Gastrocnemius medialis (tissue), 4 donors: Measurements from ENCODE around the gene ZNF362. TPM values are rescaled to one million over a fixed set of nuclear protein-coding genes. Genes with fewer than 3 reads are reported as not detected.

ENCODE experiments used
- ATAC-seq, 2 donors: fragments of 150-250 bp; one replicate each; pipeline ENCODE4 v1.9.1; 2016
- DNase-seq, 2 donors: peaks; one replicate each; pipeline ENCODE4 v3.0.0-alpha.2; 2019
- H3K27ac ChIP-seq, 4 donors: fragments of 200-600 bp; sonication (generic); 1 replicate in 1 of 4; 2 replicates in 3 of 4; pipeline ENCODE4 v1.5.1; 2016 to 2018; ENCODE audit warnings: mild to moderate bottlenecking in 2 of 4, moderate library complexity in 1 of 4
- H3K27me3 ChIP-seq, 3 donors: fragments of 200-600 bp; sonication (generic) in 2 of 3; 1 replicate in 1 of 3; 2 replicates in 2 of 3; pipeline versions ENCODE4 v1.5.1 to v1.6.0; 2016 to 2019; ENCODE audit warnings: mild to moderate bottlenecking in 1 of 3, moderate library complexity in 1 of 3
- H3K36me3 ChIP-seq, 2 donors: fragments of 200-600 bp; sonication (generic) in 1 of 2; one replicate each; pipeline ENCODE4 v1.5.1; 2017 to 2018
- H3K4me1 ChIP-seq, 2 donors: fragments of 200-600 bp; sonication (generic) in 1 of 2; one replicate each; pipeline ENCODE4 v1.5.1; 2016 to 2017; ENCODE audit warnings: mild to moderate bottlenecking in 2 of 2
- H3K4me3 ChIP-seq, 4 donors: fragments of 200-600 bp; sonication (generic) in 3 of 4; 1 replicate in 1 of 4; 2 replicates in 3 of 4; pipeline ENCODE4 v1.5.1; 2016 to 2019; ENCODE audit warnings: mild to moderate bottlenecking in 2 of 4
- H3K9me3 ChIP-seq, 3 donors: fragments of 200-600 bp; sonication (generic) in 2 of 3; 1 replicate in 1 of 3; 2 replicates in 2 of 3; pipeline ENCODE4 v1.5.1; 2016 to 2019
- CTCF ChIP-seq, 5 experiments: fragments of 450-650 bp in 3 of 5; fragments of 200-600 bp in 2 of 5; sonication (generic) in 2 of 5; IDR thresholded peaks in 4 of 5; conservative IDR thresholded peaks in 1 of 5; 1 replicate in 4 of 5; 2 replicates in 1 of 5; pipeline ENCODE4 v1.5.1; 2016 to 2019; ENCODE audit warnings: antibody characterized with exemption in 5 of 5, mild to moderate bottlenecking in 3 of 5, moderate library complexity in 3 of 5
- POLR2A ChIP-seq, 2 donors: fragments of 450-650 bp; IDR thresholded peaks; one replicate each; pipeline ENCODE4 v1.6.1; 2017; ENCODE audit warnings: antibody characterized with exemption in 2 of 2, mild to moderate bottlenecking in 2 of 2, moderate library complexity in 2 of 2
- in situ Hi-C, 4 donors: fragments of 200-750 bp; cut with MboI; loops; one replicate each; pipeline versions ENCODE4 v1.15.0 to v1.8.0; 2017; ENCODE audit warnings: low sequenced_read_pairs in 4 of 4
- intact Hi-C: fragments of 100-400 bp; cut with DNase I; formaldehyde crosslinking; loops from one replicate; pipeline ENCODE4 v1.15.1; 2023; ENCODE audit warnings: low total_unique reads
- total RNA-seq, 4 donors: library from RNA; depleted of rRNA; stranded (reverse); fragments of >200 nt; gene quantifications; one replicate each; pipeline versions ENCODE4 v1.1.0 to v1.2.3, GENCODE V29; 2016

Gene ZNF362
- total RNA-seq, 4 donors from 2014 or later = 6.4 to 19.2 (median 17.7) TPM

GRCh38 chr1:33294071-33295010, 38.0 kb downstream of the ZNF362 start:
- Histone ChIP-seq H3K27ac (peak overlapping the region in 1 of 4 donors; percentile 20), H3K36me3 (peaks cover 0 to 10% of the 10 kb centered on the region in 2 donors), H3K4me1 (peaks cover 8 to 16% of the 10 kb centered on the region in 2 donors), H3K9me3 (no peaks in the 10 kb centered on the region), H3K4me3 (no peak overlapping the region), H3K27me3 (no peaks in the 10 kb centered on the region)
- TF ChIP-seq POLR2A (IDR thresholded peaks at IDR 0.05) (no peak), CTCF (IDR thresholded peaks at IDR 0.05 in 4 of 5, conservative IDR thresholded peaks at IDR 0.05 in 1 of 5) (no peak)
- DNase-seq (peak in 1 of 2 donors; percentile 10), ATAC-seq (no peak)
- in situ Hi-C loops (loop anchor here (5.0 to 10.0 kb wide), 4 partner anchors 73 to 173 kb away; no protein-coding TSS in a partner anchor), intact Hi-C loops (loop anchor here (1.0 to 5.0 kb wide), 4 partner anchors 74 to 318 kb away; no protein-coding TSS in a partner anchor)

- ATAC-seq (no peak), DNase-seq (peak in 1 of 2 donors; percentile 21)
- peak overlapping the region in 3 of 4 donors; percentile 8 to 23 (median 20) for H3K27ac ChIP-seq
- TF ChIP-seq POLR2A (IDR thresholded peaks at IDR 0.05) (no peak), CTCF (IDR thresholded peaks at IDR 0.05 in 4 of 5, conservative IDR thresholded peaks at IDR 0.05 in 1 of 5) (no peak)
- in situ Hi-C loops = loop anchor here (5.0 to 10.0 kb wide), 4 partner anchors 72 to 172 kb away; no protein-coding TSS in a partner anchor
- H3K4me3 ChIP-seq = no peak overlapping the region
- no peaks in the 10 kb centered on the region for H3K9me3 ChIP-seq
- intact Hi-C loops = loop anchor here (1.0 to 5.0 kb wide), 4 partner anchors 73 to 317 kb away; no protein-coding TSS in a partner anchor
- H3K4me1 ChIP-seq = peaks cover 2 to 11% of the 10 kb centered on the region in 2 donors
- H3K36me3 ChIP-seq = peaks cover 0 to 13% of the 10 kb centered on the region in 2 donors
- no peaks in the 10 kb centered on the region for H3K27me3 ChIP-seq
Observed at GRCh38 chr1:33295023-33295422, 38.7 kb downstream of the ZNF362 start.

GRCh38 chr1:33295450-33296081, 39.3 kb downstream of the ZNF362 start:
- TF ChIP-seq POLR2A (IDR thresholded peaks at IDR 0.05) (no peak), CTCF (IDR thresholded peaks at IDR 0.05 in 4 of 5, conservative IDR thresholded peaks at IDR 0.05 in 1 of 5) (peak; percentile 94 to 99 (median 98))
- in situ Hi-C loops (loop anchor here (5.0 to 10.0 kb wide), 4 partner anchors 72 to 172 kb away; no protein-coding TSS in a partner anchor), intact Hi-C loops (loop anchor here (1.0 to 5.0 kb wide), 4 partner anchors 73 to 317 kb away; no protein-coding TSS in a partner anchor)
- H3K4me3 ChIP-seq = no peak overlapping the region
- DNase-seq (peak; percentile 63 to 84), ATAC-seq (peak; percentile 83 to 92)
- peak overlapping the region; percentile 8 to 41 (median 20) for H3K27ac ChIP-seq
- peaks cover 4 to 14% of the 10 kb centered on the region in 2 donors for H3K4me1 ChIP-seq
- peaks cover 0 to 13% of the 10 kb centered on the region in 2 donors for H3K36me3 ChIP-seq
- no peaks in the 10 kb centered on the region for H3K9me3 ChIP-seq
- H3K27me3 ChIP-seq = no peaks in the 10 kb centered on the region

GRCh38 chr1:33296082-33296458, 39.8 kb downstream of the ZNF362 start:
- intact Hi-C loops (loop anchor here (5.0 kb wide), 2 partner anchors 79 to 316 kb away; no protein-coding TSS in a partner anchor), in situ Hi-C loops (loop anchor here (5.0 to 10.0 kb wide), 4 partner anchors 71 to 171 kb away; no protein-coding TSS in a partner anchor)
- no peaks in the 10 kb centered on the region for H3K27me3 ChIP-seq
- ATAC-seq (no peak), DNase-seq (peak in 1 of 2 donors; percentile 18)
- TF ChIP-seq POLR2A (IDR thresholded peaks at IDR 0.05) = no peak
- TF ChIP-seq CTCF (IDR thresholded peaks at IDR 0.05 in 4 of 5, conservative IDR thresholded peaks at IDR 0.05 in 1 of 5) = no peak
- peaks cover 0 to 13% of the 10 kb centered on the region in 2 donors for H3K36me3 ChIP-seq
- peaks cover 9 to 18% of the 10 kb centered on the region in 2 donors for H3K4me1 ChIP-seq
- H3K4me3 ChIP-seq = no peak overlapping the region
- peak overlapping the region; percentile 8 to 41 (median 20) for H3K27ac ChIP-seq
- no peaks in the 10 kb centered on the region for H3K9me3 ChIP-seq
